Fibroblast of skin of left biceps (primary cell): ENCODE data around the gene OLA1.

ENCODE experiments used
- DNase-seq, 2 experiments: peaks; one replicate each; pipeline ENCODE4 v3.0.0-alpha.2; 2013; ENCODE audit warnings: low read depth in 2 of 2

The OLA1 gene

GRCh38 chr2:174063492-174064092 is 184.7 kb downstream of the OLA1 start:
- DNase-seq = no peak

DNA sequence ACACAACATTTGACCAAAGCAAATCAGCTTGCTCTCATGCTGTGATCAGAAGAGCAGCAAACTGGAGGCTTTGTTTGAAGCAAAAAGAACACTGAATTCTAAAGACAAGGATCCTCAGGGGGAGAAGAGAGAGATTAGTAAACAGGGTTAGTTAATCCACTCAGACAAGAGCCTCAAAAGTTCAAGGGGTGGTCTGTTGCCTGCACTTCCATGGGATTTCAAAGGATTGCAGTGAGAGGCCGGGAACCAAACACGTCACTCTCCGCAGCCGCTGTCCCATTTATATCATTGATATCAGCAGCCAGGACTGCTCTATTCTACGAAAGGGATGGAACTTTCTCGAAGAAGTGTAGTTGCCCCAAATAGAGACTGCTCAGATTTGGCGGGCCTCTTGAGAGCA is 185.4 kb downstream of the OLA1 start:
- DNase-seq = no peak

- no peak for DNase-seq
Measured at GRCh38 chr2:174059884-174060244, 188.5 kb downstream of the OLA1 start.

GRCh38 chr2:174059178-174059883 is 189.0 kb downstream of the OLA1 start:
- DNase-seq = peak in 1 of 2 experiments; percentile 5

- no peak for DNase-seq
Measured at GRCh38 chr2:174058456-174058855, 189.9 kb downstream of the OLA1 start.

GRCh38 chr2:174058026-174058425 is 190.3 kb downstream of the OLA1 start:
- DNase-seq = no peak

GRCh38 chr2:174054926-174055325 is 193.4 kb downstream of the OLA1 start:
- no peak for DNase-seq

GRCh38 chr2:174053355-174054151 is 194.8 kb downstream of the OLA1 start:
- DNase-seq = no peak

GRCh38 chr2:174052584-174052976 is 195.8 kb downstream of the OLA1 start:
- no peak for DNase-seq

DNA sequence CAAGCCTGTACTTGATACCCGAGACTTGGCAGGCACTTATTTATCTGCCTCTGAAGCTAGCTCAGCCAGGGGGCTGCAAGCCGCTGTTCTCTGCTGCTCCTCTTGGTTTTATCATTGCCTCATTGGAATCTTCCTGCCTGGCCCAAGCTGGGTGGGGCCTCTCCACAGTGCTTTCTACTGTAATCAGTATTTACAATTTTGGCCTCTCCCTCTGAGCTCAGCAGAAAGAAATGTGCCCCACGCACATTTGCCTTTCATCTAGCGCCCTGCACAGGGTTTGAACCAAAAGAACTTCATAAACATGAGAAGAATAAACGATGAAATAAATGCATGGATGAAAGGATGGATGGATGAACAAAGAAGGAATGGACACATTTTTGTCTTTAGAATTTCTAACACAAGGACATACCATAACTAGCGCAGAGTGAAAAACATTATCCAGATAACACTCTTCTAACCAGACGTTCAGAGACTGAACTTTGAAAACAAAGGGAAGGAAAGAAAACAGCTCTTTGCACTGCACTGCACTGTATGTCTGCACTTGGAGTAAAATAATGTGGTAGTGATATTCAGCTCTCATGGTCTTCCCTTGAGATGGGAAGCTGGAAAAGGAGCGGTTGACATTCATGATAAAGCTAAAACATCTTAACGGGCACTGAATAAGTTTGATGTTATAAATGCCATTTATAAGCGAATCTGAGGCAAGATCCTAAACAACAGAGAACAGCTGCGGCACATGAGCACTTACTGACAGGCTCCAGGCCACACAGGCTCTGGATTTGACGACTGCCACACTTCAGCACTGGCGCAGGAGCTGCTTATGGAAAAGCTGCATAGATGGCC is 196.4 kb downstream of the OLA1 start:
- peak; percentile 40 to 41 for DNase-seq

DNA sequence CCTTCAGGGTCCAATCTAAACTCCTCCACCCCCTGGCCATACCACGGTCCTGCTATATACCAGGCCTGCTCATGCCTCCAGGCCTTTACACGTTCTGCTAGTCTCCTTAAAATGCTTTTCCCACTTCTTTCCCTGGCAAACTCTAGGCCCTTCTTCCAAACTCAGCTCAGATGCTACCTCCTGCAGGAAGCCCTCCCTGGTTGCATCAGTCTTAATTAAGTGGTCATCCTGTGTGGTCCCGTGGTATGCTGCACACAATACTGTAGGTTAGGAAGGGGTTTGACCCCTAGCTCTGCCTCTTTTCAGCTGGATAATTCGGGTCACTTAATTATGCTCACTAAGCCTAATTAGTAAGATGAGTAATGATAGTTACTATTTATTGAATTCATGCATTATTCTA is 197.3 kb downstream of the OLA1 start:
- no peak for DNase-seq

GRCh38 chr2:174049895-174050294 is 198.4 kb downstream of the OLA1 start:
- DNase-seq = no peak

- DNase-seq = no peak
Measured at GRCh38 chr2:174048243-174048642, 200.1 kb downstream of the OLA1 start.

GRCh38 chr2:174047746-174048145 is 200.6 kb downstream of the OLA1 start:
- no peak for DNase-seq

- DNase-seq = no peak
Measured at GRCh38 chr2:174046172-174046571, 202.2 kb downstream of the OLA1 start.

DNA sequence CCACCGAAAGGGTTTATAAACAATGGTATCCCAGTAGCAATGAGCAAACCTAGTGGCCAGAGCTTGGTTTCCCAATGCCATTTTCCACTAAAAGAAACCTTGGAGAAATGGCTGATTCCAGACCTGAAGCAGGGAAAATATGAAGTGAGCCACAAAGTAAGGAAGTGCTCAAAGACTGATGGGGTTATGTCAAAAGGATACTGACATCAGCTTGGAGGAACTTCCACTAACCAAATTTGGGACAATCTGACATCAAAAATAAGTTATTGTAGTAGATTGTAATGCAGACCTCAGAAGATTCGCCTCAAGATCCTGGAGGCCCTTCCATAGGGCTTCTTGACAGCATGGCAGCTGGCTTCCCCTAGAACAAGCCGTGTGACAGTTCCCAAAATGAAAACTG is 203.8 kb downstream of the OLA1 start:
- DNase-seq = no peak

- no peak for DNase-seq
Measured at GRCh38 chr2:174040417-174040701, 208.0 kb downstream of the OLA1 start.

GRCh38 chr2:174039551-174040416 is 208.5 kb downstream of the OLA1 start:
- peak; percentile 87 to 89 for DNase-seq

DNA sequence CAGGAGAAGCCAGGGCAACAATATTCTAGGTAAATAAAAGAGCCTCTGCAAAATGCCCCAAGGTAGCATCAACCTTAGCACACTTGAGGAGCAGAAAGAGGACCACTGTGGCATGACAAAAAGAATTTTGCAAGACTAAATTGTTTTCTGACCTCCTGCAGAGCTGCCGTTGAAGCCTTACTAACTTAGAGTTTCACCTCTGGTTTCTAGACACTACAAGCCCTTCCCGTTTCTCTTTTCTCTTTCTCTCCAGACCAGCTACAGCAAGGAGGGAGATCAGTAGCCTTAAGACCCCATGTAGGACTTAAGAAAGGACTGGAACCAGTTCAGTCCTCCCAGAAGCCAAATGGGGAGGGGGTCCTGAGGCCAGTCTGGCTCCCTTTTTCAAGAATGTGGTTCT is 209.9 kb downstream of the OLA1 start:
- DNase-seq = no peak

- DNase-seq = no peak
Measured at GRCh38 chr2:174036825-174037224, 211.5 kb downstream of the OLA1 start.
